HG03520 (cell line): ENCODE measurements around the gene KLF7.
"Not testable (repeated sequence)": the region's sequence is repeated elsewhere in the genome, so short reads cannot be mapped to it uniquely, and the experiment has no call there.

ENCODE experiments used
- ATAC-seq: cut with Tn5 transposase; IDR thresholded peaks from one replicate; pipeline ENCODE4 v1.9.1; 2021; ENCODE audit warnings: mild to moderate bottlenecking, moderate library complexity; ENCODE audit not compliant: unreplicated experiment

KLF7 gene

GRCh38 chr2:207067473-207067872 is 98.3 kb downstream of the KLF7 start:
- ATAC-seq: no peak

GRCh38 chr2:207066791-207067460 is 98.8 kb downstream of the KLF7 start:
- no peak for ATAC-seq

GRCh38 chr2:207066166-207066565 is 99.6 kb downstream of the KLF7 start:
- ATAC-seq: no peak

GRCh38 chr2:207064128-207064690 is 101.5 kb downstream of the KLF7 start:
- no peak for ATAC-seq

GRCh38 chr2:207061181-207061580 is 104.6 kb downstream of the KLF7 start:
- no peak for ATAC-seq

- no peak for ATAC-seq
These were observed 110.5 kb downstream of the KLF7 start for GRCh38 chr2:207055257-207055656.

- ATAC-seq: no peak
These were observed 111.2 kb downstream of the KLF7 start for GRCh38 chr2:207054521-207054920.

GRCh38 chr2:207051385-207051965 is 114.3 kb downstream of the KLF7 start:
- ATAC-seq: no peak

GRCh38 chr2:207049122-207049521 is 116.6 kb downstream of the KLF7 start:
- no peak for ATAC-seq

GRCh38 chr2:207048416-207048815 is 117.3 kb downstream of the KLF7 start:
- ATAC-seq: no peak

GRCh38 chr2:207046724-207047123 is 119.0 kb downstream of the KLF7 start:
- no peak for ATAC-seq

GRCh38 chr2:207045531-207045930 is 120.2 kb downstream of the KLF7 start:
- ATAC-seq: no peak

- ATAC-seq: no peak
These were observed 121.1 kb downstream of the KLF7 start for GRCh38 chr2:207044379-207045362.

GRCh38 chr2:207042841-207043240 is 122.9 kb downstream of the KLF7 start:
- no peak for ATAC-seq

GRCh38 chr2:207041786-207042554 is 123.8 kb downstream of the KLF7 start:
- ATAC-seq: no peak

GRCh38 chr2:207041279-207041678 is 124.5 kb downstream of the KLF7 start:
- no peak for ATAC-seq

- no peak for ATAC-seq
These were observed 125.1 kb downstream of the KLF7 start for GRCh38 chr2:207040696-207041095.

GRCh38 chr2:207039225-207039624 is 126.5 kb downstream of the KLF7 start:
- ATAC-seq: no peak

- ATAC-seq: no peak
These were observed 127.4 kb downstream of the KLF7 start for GRCh38 chr2:207038299-207038698.

- no peak for ATAC-seq
These were observed 127.9 kb downstream of the KLF7 start for GRCh38 chr2:207037896-207038295.

- ATAC-seq: not testable (repeated sequence)
These were observed 128.7 kb downstream of the KLF7 start for GRCh38 chr2:207037023-207037422.
